HG03108 (cell line): ENCODE results near the gene BTG4.

Source experiments
- ATAC-seq: cut with Tn5 transposase; IDR thresholded peaks from one replicate; pipeline ENCODE4 v1.9.1; 2021; ENCODE audit warnings: moderate library complexity; ENCODE audit not compliant: unreplicated experiment

Gene BTG4

GRCh38 chr11:111456859-111457730, 55.1 kb downstream of the BTG4 start:
- no peak for ATAC-seq

- ATAC-seq = no peak
Observed at GRCh38 chr11:111456086-111456858, 55.9 kb downstream of the BTG4 start.

GRCh38 chr11:111455291-111456085, 56.7 kb downstream of the BTG4 start:
- ATAC-seq = no peak

GRCh38 chr11:111454561-111455192, 57.5 kb downstream of the BTG4 start:
- ATAC-seq = no peak

- ATAC-seq = no peak
Observed at GRCh38 chr11:111452817-111453552, 59.2 kb downstream of the BTG4 start.

GRCh38 chr11:111452146-111452545, 60.0 kb downstream of the BTG4 start:
- no peak for ATAC-seq

- ATAC-seq = peak; percentile 75
Observed at GRCh38 chr11:111450480-111451320, 61.5 kb downstream of the BTG4 start.

- ATAC-seq = no peak
Observed at GRCh38 chr11:111449696-111450479, 62.3 kb downstream of the BTG4 start.

- no peak for ATAC-seq
Observed at GRCh38 chr11:111448831-111449557, 63.2 kb downstream of the BTG4 start.

GRCh38 chr11:111448414-111448813, 63.8 kb downstream of the BTG4 start:
- no peak for ATAC-seq

GRCh38 chr11:111447931-111448330, 64.3 kb downstream of the BTG4 start:
- ATAC-seq = no peak

- no peak for ATAC-seq
Observed at GRCh38 chr11:111447112-111447471, 65.1 kb downstream of the BTG4 start.

GRCh38 chr11:111446404-111447111, 65.6 kb downstream of the BTG4 start:
- ATAC-seq = peak; percentile 78

- ATAC-seq = no peak
Observed at GRCh38 chr11:111445586-111445985, 66.6 kb downstream of the BTG4 start.
